Esophagus muscularis mucosa (tissue), 4 donors: ENCODE results near the gene CUL2. TPM values are rescaled to one million over a fixed set of nuclear protein-coding genes. Genes with fewer than 3 reads are reported as not detected.
"Not testable (repeated sequence)": the region's sequence is repeated elsewhere in the genome, so short reads cannot be mapped to it uniquely, and the experiment has no call there.

Source experiments
- DNase-seq: peaks from one replicate; pipeline ENCODE4 v3.0.0-alpha.2; 2017; ENCODE audit errors: extremely low spot score
- H3K27ac ChIP-seq, 4 donors: fragments of 200-600 bp; sonication (generic); replicated peaks in 1 of 4; 1 replicate in 3 of 4; 2 replicates in 1 of 4; pipeline ENCODE4 v1.5.1; 2016 to 2019; ENCODE audit warnings: mild to moderate bottlenecking in 1 of 4
- H3K27me3 ChIP-seq, 4 donors: fragments of 200-600 bp; sonication (generic); one replicate each; pipeline versions ENCODE4 v1.5.1 to v1.6.0; 2016 to 2019
- H3K36me3 ChIP-seq, 4 donors: fragments of 200-600 bp; sonication (generic); one replicate each; pipeline ENCODE4 v1.5.1; 2016 to 2019
- H3K4me1 ChIP-seq, 4 donors: fragments of 200-600 bp; sonication (generic); one replicate each; pipeline ENCODE4 v1.5.1; 2016 to 2019
- H3K4me3 ChIP-seq, 4 donors: fragments of 200-600 bp; sonication (generic); 1 replicate in 2 of 4; 2 replicates in 2 of 4; pipeline ENCODE4 v1.5.1; 2016 to 2019; ENCODE audit warnings: mild to moderate bottlenecking in 4 of 4, moderate library complexity in 1 of 4
- H3K9me3 ChIP-seq, 4 donors: fragments of 200-600 bp; sonication (generic); 1 replicate in 3 of 4; 2 replicates in 1 of 4; pipeline ENCODE4 v1.5.1; 2016 to 2019
- CTCF ChIP-seq, 3 experiments: fragments of 200-600 bp in 2 of 3; fragments of 450-650 bp in 1 of 3; sonication (generic) in 2 of 3; IDR thresholded peaks; one replicate each; pipeline ENCODE4 v1.5.1; 2017 to 2019; ENCODE audit warnings: antibody characterized with exemption in 3 of 3, mild to moderate bottlenecking in 2 of 3, moderate library complexity in 1 of 3
- EP300 ChIP-seq: sonication (generic); formaldehyde crosslinking; IDR thresholded peaks from one replicate; pipeline ENCODE4 v1.6.1; 2017; ENCODE audit warnings: antibody characterized with exemption
- POLR2A ChIP-seq: fragments of 450-650 bp; IDR thresholded peaks from one replicate; pipeline ENCODE4 v1.6.1; 2017; ENCODE audit warnings: antibody characterized with exemption, moderate library complexity, mild to moderate bottlenecking, low read depth
- POLR2AphosphoS5 ChIP-seq, 2 donors: sonication (generic); formaldehyde crosslinking; IDR thresholded peaks; one replicate each; pipeline ENCODE4 v1.6.1; 2017; ENCODE audit warnings: antibody characterized with exemption in 2 of 2
- WGBS: methylation state at CpG from one replicate; pipeline ENCODE4 v1.1.5; 2018; 5-methylcytosine and 5-hydroxymethylcytosine counted together
- intact Hi-C: fragments of 100-400 bp; cut with DNase I; formaldehyde crosslinking; loops from one replicate; pipeline ENCODE4 v1.15.1; 2023
- total RNA-seq, 4 donors: library from RNA; depleted of rRNA; stranded (reverse); fragments of >200 nt; gene quantifications; one replicate each; pipeline versions ENCODE4 v1.1.0 to v1.2.1, GENCODE V29; 2016

CUL2 gene
- total RNA-seq, 4 donors from 2014 or later, result 22.3 to 27.2 (median 23.1) TPM

GRCh38 chr10:34981844-34982243, 108.3 kb downstream of the CUL2 start:
- no peak for DNase-seq
- Histone ChIP-seq H3K27ac (no peak overlapping the region), H3K9me3 (peaks cover 0 to 20% (median 11%) of the 10 kb centered on the region in 4 donors), H3K36me3 (no peaks in the 10 kb centered on the region), H3K27me3 (no peaks in the 10 kb centered on the region), H3K4me1 (no peaks in the 10 kb centered on the region), H3K4me3 (no peak overlapping the region)
- TF ChIP-seq EP300, result no peak
- TF ChIP-seq POLR2A, result no peak
- TF ChIP-seq CTCF (IDR thresholded peaks at IDR 0.05), result no peak
- no peak for TF ChIP-seq POLR2AphosphoS5 (IDR thresholded peaks at IDR 0.05)
- intact Hi-C loops, result no loop called here
- WGBS, result 82% methylated on average over 2 of the region's 2 CpGs

- Histone ChIP-seq H3K9me3 (peaks cover 0 to 7% (median 3%) of the 10 kb centered on the region in 4 donors), H3K4me1 (no peaks in the 10 kb centered on the region), H3K36me3 (no peaks in the 10 kb centered on the region), H3K27me3 (no peaks in the 10 kb centered on the region), H3K27ac (no peak overlapping the region), H3K4me3 (no peak overlapping the region)
- no peak for DNase-seq
- 50% methylated on average over 2 of the region's 2 CpGs for WGBS
- TF ChIP-seq POLR2AphosphoS5 (IDR thresholded peaks at IDR 0.05) (no peak), POLR2A (no peak), EP300 (no peak), CTCF (IDR thresholded peaks at IDR 0.05) (no peak)
- intact Hi-C loops, result no loop called here
Measured at GRCh38 chr10:34979938-34980337, 110.2 kb downstream of the CUL2 start.

GRCh38 chr10:34978080-34978479, 112.1 kb downstream of the CUL2 start:
- H3K27ac ChIP-seq, result no peak overlapping the region
- intact Hi-C loops, result no loop called here
- H3K36me3 ChIP-seq, result no peaks in the 10 kb centered on the region
- TF ChIP-seq EP300 (no peak), POLR2A (no peak), POLR2AphosphoS5 (IDR thresholded peaks at IDR 0.05) (no peak), CTCF (IDR thresholded peaks at IDR 0.05) (no peak)
- 91% methylated on average over 7 of the region's 7 CpGs for WGBS
- no peak overlapping the region for H3K4me3 ChIP-seq
- H3K4me1 ChIP-seq, result no peaks in the 10 kb centered on the region
- no peak for DNase-seq
- no peaks in the 10 kb centered on the region for H3K9me3 ChIP-seq
- H3K27me3 ChIP-seq, result no peaks in the 10 kb centered on the region

GRCh38 chr10:34976380-34976910, 113.7 kb downstream of the CUL2 start:
- H3K9me3 ChIP-seq, H3K36me3 ChIP-seq, DNase-seq, H3K27me3 ChIP-seq, intact Hi-C loops, H3K4me1 ChIP-seq, H3K4me3 ChIP-seq, H3K27ac ChIP-seq: not testable (repeated sequence)
- 96% methylated on average over 19 of the region's 29 CpGs for WGBS

GRCh38 chr10:34974364-34975065, 115.6 kb downstream of the CUL2 start:
- H3K9me3 ChIP-seq, H3K4me3 ChIP-seq, DNase-seq, H3K36me3 ChIP-seq, intact Hi-C loops, H3K4me1 ChIP-seq, H3K27ac ChIP-seq, H3K27me3 ChIP-seq: not testable (repeated sequence)
- TF ChIP-seq CTCF (IDR thresholded peaks at IDR 0.05), result peak in 2 of 3 experiments; percentile 16 to 23
- WGBS, result 84% methylated on average over 8 of the region's 8 CpGs

GRCh38 chr10:34973757-34974156, 116.4 kb downstream of the CUL2 start:
- DNase-seq, H3K9me3 ChIP-seq, H3K27ac ChIP-seq, H3K27me3 ChIP-seq, H3K36me3 ChIP-seq, intact Hi-C loops, H3K4me3 ChIP-seq, H3K4me1 ChIP-seq: not testable (repeated sequence)
- 82% methylated on average over 2 of the region's 3 CpGs for WGBS

- WGBS, result 75% methylated on average over 9 of the region's 9 CpGs
- not testable (repeated sequence) for H3K36me3 ChIP-seq, DNase-seq
Measured at GRCh38 chr10:34973121-34973520, 117.0 kb downstream of the CUL2 start.

GRCh38 chr10:34972591-34972990, 117.5 kb downstream of the CUL2 start:
- H3K36me3 ChIP-seq, H3K27me3 ChIP-seq, H3K27ac ChIP-seq, intact Hi-C loops, H3K4me3 ChIP-seq, H3K4me1 ChIP-seq, DNase-seq, H3K9me3 ChIP-seq: not testable (repeated sequence)
- 79% methylated on average over 2 of the region's 2 CpGs for WGBS

More at GRCh38 chr10:34973121-34973520, 117.0 kb downstream of the CUL2 start:
- H3K9me3 ChIP-seq, H3K4me3 ChIP-seq, H3K4me1 ChIP-seq, intact Hi-C loops, H3K27me3 ChIP-seq, H3K27ac ChIP-seq: not testable (repeated sequence)
